Fibroblast of skin of left biceps (primary cell): Measurements from ENCODE around the gene PRICKLE4.
A peak's percentile ranks its signal among the peaks of the same experiment; 100 is the strongest.

Experiments
- DNase-seq, 2 experiments: peaks; one replicate each; pipeline ENCODE4 v3.0.0-alpha.2; 2013; ENCODE audit warnings: low read depth in 2 of 2

Gene PRICKLE4

GRCh38 chr6:41771058-41771983 is 9.3 kb upstream of the PRICKLE4 start:
- DNase-seq: no peak

- no peak for DNase-seq
These were observed 5.7 kb upstream of the PRICKLE4 start for GRCh38 chr6:41774841-41775240.

- no peak for DNase-seq
These were observed 5.2 kb upstream of the PRICKLE4 start for GRCh38 chr6:41775293-41775882.

- no peak for DNase-seq
These were observed 2.9 kb upstream of the PRICKLE4 start for GRCh38 chr6:41777551-41778285.

- DNase-seq: no peak
These were observed 1.7 kb upstream of the PRICKLE4 start for GRCh38 chr6:41778895-41779294.

GRCh38 chr6:41779336-41779735 is 1.2 kb upstream of the PRICKLE4 start:
- DNase-seq: no peak

GRCh38 chr6:41779788-41780550 is 613 bp upstream of the PRICKLE4 start, which contains the start of gene FRS3:
Gene FRS3 (minus strand): TSS chr6:41779900. CDS start chr6:41776987, 2,913 bp downstream.
- DNase-seq: peak; percentile 75 to 77

GRCh38 chr6:41781366-41781730 is 766 bp downstream of the PRICKLE4 start:
- DNase-seq: no peak

- no peak for DNase-seq
These were observed 2.7 kb downstream of the PRICKLE4 start for GRCh38 chr6:41783106-41783780.

GRCh38 chr6:41784581-41785171 is 4.1 kb downstream of the PRICKLE4 start:
- no peak for DNase-seq

GRCh38 chr6:41785254-41785653 is 4.7 kb downstream of the PRICKLE4 start:
- DNase-seq: no peak

- DNase-seq: no peak
These were observed 5.3 kb downstream of the PRICKLE4 start for GRCh38 chr6:41785689-41786450.

- DNase-seq: peak; percentile 38 to 40
These were observed 6.1 kb downstream of the PRICKLE4 start for GRCh38 chr6:41786451-41787218.

- DNase-seq: peak; percentile 79 to 82
These were observed 6.8 kb downstream of the PRICKLE4 start, which contains the start of gene TOMM6 for GRCh38 chr6:41787219-41787917. Gene TOMM6 (plus strand): TSS chr6:41787694. CDS start chr6:41787698, 4 bp downstream.

- no peak for DNase-seq
These were observed 8.8 kb downstream of the PRICKLE4 start for GRCh38 chr6:41789390-41789724.

GRCh38 chr6:41790045-41790444 is 9.5 kb downstream of the PRICKLE4 start:
- no peak for DNase-seq

- no peak for DNase-seq
These were observed 10.7 kb downstream of the PRICKLE4 start for GRCh38 chr6:41791305-41791704.

GRCh38 chr6:41791984-41792383 is 11.4 kb downstream of the PRICKLE4 start:
- DNase-seq: no peak

- DNase-seq: no peak
These were observed 15.9 kb downstream of the PRICKLE4 start for GRCh38 chr6:41796474-41796873.
